ENCODE results near the gene GGCX. TPM values are rescaled to one million over a fixed set of nuclear protein-coding genes. Genes with fewer than 3 reads are reported as not detected.

The GGCX gene
- total and polyA plus RNA-seq, 9 of the 15 experiments (the other 6 are each of a cell fraction or from before 2014, with no cell fraction given) = 14.4 to 47.1 (median 28.1) TPM

GRCh38 chr2:85598594-85599340 is 37.5 kb upstream of the GGCX start:
- Histone ChIP-seq H3K27me3 (ENCODE audit: control insufficient read depth in 2 of 2, insufficient read depth in 2 of 2, low read length in 2 of 2) (no peaks in the 10 kb centered on the region), H3K9me3 (replicated peaks; ENCODE audit: control insufficient read depth, insufficient read depth, low read depth, low read length) (no peaks in the 10 kb centered on the region), H3K4me2 (ENCODE audit: insufficient read depth, low read length) (no peak overlapping the region), H2AFZ (ENCODE audit: low read depth, low read length) (no peak overlapping the region), H3K4me1 (replicated peaks in 1 of 2; ENCODE audit: control insufficient read depth in 2 of 2, insufficient read depth in 2 of 2, low read length in 2 of 2) (peaks cover 7 to 42% of the 10 kb centered on the region in 2 experiments; a peak in 4 of 5 replicates), H3K4me3 (no peak overlapping the region), H3K36me3 (ENCODE audit: control insufficient read depth, insufficient read depth, low read length) (peaks cover 28% of the 10 kb centered on the region; the same call in 2 of the 3 replicates), H3K79me2 (ENCODE audit: control insufficient read depth, insufficient read depth, low read length) (peaks cover 42% of the 10 kb centered on the region), H3K9ac (ENCODE audit: insufficient read depth in 1 of 2, low read depth in 2 of 2, low read length in 2 of 2) (peak overlapping the region in 1 of 2 experiments; percentile 31; a peak in 1 of 4 replicates), H3K27ac (ENCODE audit: extremely low read depth, low read depth, low read length) (no peak overlapping the region), H4K20me1 (replicated peaks; ENCODE audit: control insufficient read depth, insufficient read depth, low read length) (no peaks in the 10 kb centered on the region), H3K9me1 (ENCODE audit: control insufficient read depth, insufficient read depth, low read length) (no peaks in the 10 kb centered on the region)
- ATAC-seq = no peak
- intact Hi-C loops (cut with micrococcal nuclease) (no loop called here), in situ Hi-C loops (cut with MboI) (no loop called here)
- DNase-seq (ENCODE audit: extremely low read depth in 1 of 4, low spot score in 3 of 4) = no peak
- POLR2A ChIA-PET = interaction anchor here (0.6 to 4.5 kb wide), 3 partner anchors 8 to 129 kb away, joined by 3 to 25 read pairs (median 4); no protein-coding TSS in a partner anchor
- FAIRE-seq = no peak
- BruUV-seq (replicated peaks) = no TSS peak
- TF ChIP-seq FOXO4 (CRISPR knock-in tag; IDR thresholded peaks at IDR 0.05) (no peak), SUPT5H (IDR thresholded peaks at IDR 0.05) (0 out of 2 replicates have a peak, but pooled peaks have one; percentile 5)
- 82% methylated on average over 14 of the region's 14 CpGs for WGBS (ENCODE audit: insufficient coverage, low coverage, missing lambda C conversion rate)
- CTCF ChIA-PET (ENCODE audit: low intra/inter-chr PET ratio) = no interaction called here

Measured in K562 (cell line).